ENCODE results near the gene PNRC2. TPM values are rescaled to one million over a fixed set of nuclear protein-coding genes. Genes with fewer than 3 reads are reported as not detected.
"Not testable (repeated sequence)": the region's sequence is repeated elsewhere in the genome, so short reads cannot be mapped to it uniquely, and the experiment has no call there.

PNRC2 gene
- total RNA-seq, 1 donor from 2014 or later, result 365 TPM

GRCh38 chr1:23953020-23953419 is 6.6 kb upstream of the PNRC2 start:
- Histone ChIP-seq H3F3A (ENCODE audit: low read depth) (peaks cover under 1% of the 10 kb centered on the region), H3K79me2 (ENCODE audit: low read depth) (no peaks in the 10 kb centered on the region), H3K4me1 (no peaks in the 10 kb centered on the region), H3K27me3 (no peaks in the 10 kb centered on the region), H3K9ac (no peak overlapping the region), H3K27ac (no peak overlapping the region), H2AFZ (replicated peaks) (no peak overlapping the region), H3K9me3 (ENCODE audit: low read depth) (no peaks in the 10 kb centered on the region), H3K4me3 (no peak overlapping the region), H3K4me2 (no peak overlapping the region), H4K20me1 (ENCODE audit: low read depth) (no peaks in the 10 kb centered on the region), H3K36me3 (no peaks in the 10 kb centered on the region)
- H3K27ac Mint-ChIP-seq, result no peak overlapping the region
- DNase-seq (ENCODE audit: low spot score), result no peak
- H3K9me3 Mint-ChIP-seq, result no peaks in the 10 kb centered on the region
- peaks cover 12% of the 10 kb centered on the region for H3K27me3 Mint-ChIP-seq (ENCODE audit: insufficient read depth, low read depth)
- TF ChIP-seq EZH2 (IDR thresholded peaks at IDR 0.05) (no peak), EZH2phosphoT487 (IDR thresholded peaks at IDR 0.05) (no peak)
- no peak overlapping the region for H3K4me3 Mint-ChIP-seq
- H3K36me3 Mint-ChIP-seq, result no peaks in the 10 kb centered on the region
- H3K4me1 Mint-ChIP-seq, result peaks cover 20% of the 10 kb centered on the region

GRCh38 chr1:23957096-23957495 is 2.5 kb upstream of the PNRC2 start:
- H3K4me1 Mint-ChIP-seq, result peaks cover 36% of the 10 kb centered on the region
- peaks cover 15% of the 10 kb centered on the region for H3K36me3 Mint-ChIP-seq
- Histone ChIP-seq H3K27ac (no peak overlapping the region), H3K9me3 (ENCODE audit: low read depth) (no peaks in the 10 kb centered on the region), H2AFZ (replicated peaks) (no peak overlapping the region), H3K4me2 (no peak overlapping the region), H3K36me3 (no peaks in the 10 kb centered on the region), H3K9ac (no peak overlapping the region), H4K20me1 (ENCODE audit: low read depth) (peaks cover 19% of the 10 kb centered on the region), H3K4me3 (no peak overlapping the region), H3F3A (ENCODE audit: low read depth) (peaks cover 34% of the 10 kb centered on the region), H3K79me2 (ENCODE audit: low read depth) (peaks cover 24% of the 10 kb centered on the region), H3K27me3 (no peaks in the 10 kb centered on the region), H3K4me1 (peaks cover 9% of the 10 kb centered on the region)
- no peak for TF ChIP-seq EZH2phosphoT487 (IDR thresholded peaks at IDR 0.05)
- TF ChIP-seq EZH2 (IDR thresholded peaks at IDR 0.05), result no peak
- TF ChIP-seq CTCF (IDR thresholded peaks at IDR 0.05), result no peak
- H3K27me3 Mint-ChIP-seq (ENCODE audit: insufficient read depth, low read depth), result peaks cover 9% of the 10 kb centered on the region
- DNase-seq (ENCODE audit: low spot score), result no peak
- H3K27ac Mint-ChIP-seq, result peak overlapping the region; percentile 57
- H3K9me3 Mint-ChIP-seq, result no peaks in the 10 kb centered on the region
- H3K4me3 Mint-ChIP-seq, result peak overlapping the region; percentile 55

- H3K9me3 Mint-ChIP-seq; DNase-seq (ENCODE audit: low spot score); H3K9me3 ChIP-seq (ENCODE audit: low read depth); H3K4me1 ChIP-seq; H3K27me3 ChIP-seq; H3K27me3 Mint-ChIP-seq (ENCODE audit: insufficient read depth, low read depth); H3K36me3 ChIP-seq; H3K9ac ChIP-seq: not testable (repeated sequence)
- Mint-ChIP-seq H3K27ac (peak overlapping the region; percentile 96), H3K36me3 (peaks cover 15% of the 10 kb centered on the region), H3K4me1 (peaks cover 38% of the 10 kb centered on the region), H3K4me3 (peak overlapping the region; percentile 100)
- Histone ChIP-seq H4K20me1 (ENCODE audit: low read depth) (peaks cover 23% of the 10 kb centered on the region), H3K27ac (peak overlapping the region; percentile 100), H3K4me2 (peak overlapping the region; percentile 80), H3K4me3 (peak overlapping the region; percentile 97), H2AFZ (replicated peaks) (peak overlapping the region; percentile 45), H3K79me2 (ENCODE audit: low read depth) (peaks cover 28% of the 10 kb centered on the region), H3F3A (ENCODE audit: low read depth) (peaks cover 38% of the 10 kb centered on the region)
These were observed 1.4 kb upstream of the PNRC2 start for GRCh38 chr1:23958040-23958809.

- H3K9ac ChIP-seq, result peak overlapping the region; percentile 100
- peak overlapping the region; percentile 97 for H3K4me3 ChIP-seq
- peak overlapping the region; percentile 100 for H3K4me3 Mint-ChIP-seq
- H3K36me3 Mint-ChIP-seq, result peaks cover 15% of the 10 kb centered on the region
- TF ChIP-seq CTCF (IDR thresholded peaks at IDR 0.05) (peak; percentile 22), EZH2phosphoT487 (IDR thresholded peaks at IDR 0.05) (no peak), EZH2 (IDR thresholded peaks at IDR 0.05) (peak; percentile 53)
- H3F3A ChIP-seq (ENCODE audit: low read depth), result peaks cover 45% of the 10 kb centered on the region
- H3K27me3 ChIP-seq, result no peaks in the 10 kb centered on the region
- H4K20me1 ChIP-seq (ENCODE audit: low read depth), result peaks cover 30% of the 10 kb centered on the region
- peaks cover 9% of the 10 kb centered on the region for H3K4me1 ChIP-seq
- H3K4me2 ChIP-seq, result peak overlapping the region; percentile 80
- no peaks in the 10 kb centered on the region for H3K36me3 ChIP-seq
- peaks cover 38% of the 10 kb centered on the region for H3K4me1 Mint-ChIP-seq
- peak overlapping the region; percentile 45 for H2AFZ ChIP-seq (replicated peaks)
- peak overlapping the region; percentile 100 for H3K27ac ChIP-seq
- peaks cover 9% of the 10 kb centered on the region for H3K27me3 Mint-ChIP-seq (ENCODE audit: insufficient read depth, low read depth)
- no peak for DNase-seq (ENCODE audit: low spot score)
- no peaks in the 10 kb centered on the region for H3K9me3 ChIP-seq (ENCODE audit: low read depth)
- no peaks in the 10 kb centered on the region for H3K9me3 Mint-ChIP-seq
- H3K79me2 ChIP-seq (ENCODE audit: low read depth), result peaks cover 34% of the 10 kb centered on the region
- peak overlapping the region; percentile 96 for H3K27ac Mint-ChIP-seq
These were observed 693 bp upstream of the PNRC2 start for GRCh38 chr1:23958810-23959460.
